HL-60 (cell line): ENCODE measurements around the gene CEP164.

Experiments
- TF ChIP-seq, protein P1 (sequence below): IDR thresholded peaks from one replicate; pipeline ENCODE4 v1.5.1; 2011; ENCODE audit warnings: low read length, control low read depth, inconsistent platforms; ENCODE audit not compliant: insufficient read depth
- TF ChIP-seq, protein P2 (sequence below): IDR thresholded peaks from 2 replicates; pipeline ENCODE4 v1.6.1; 2012; ENCODE audit warnings: low read depth; ENCODE audit not compliant: insufficient replicate concordance

DNA sequence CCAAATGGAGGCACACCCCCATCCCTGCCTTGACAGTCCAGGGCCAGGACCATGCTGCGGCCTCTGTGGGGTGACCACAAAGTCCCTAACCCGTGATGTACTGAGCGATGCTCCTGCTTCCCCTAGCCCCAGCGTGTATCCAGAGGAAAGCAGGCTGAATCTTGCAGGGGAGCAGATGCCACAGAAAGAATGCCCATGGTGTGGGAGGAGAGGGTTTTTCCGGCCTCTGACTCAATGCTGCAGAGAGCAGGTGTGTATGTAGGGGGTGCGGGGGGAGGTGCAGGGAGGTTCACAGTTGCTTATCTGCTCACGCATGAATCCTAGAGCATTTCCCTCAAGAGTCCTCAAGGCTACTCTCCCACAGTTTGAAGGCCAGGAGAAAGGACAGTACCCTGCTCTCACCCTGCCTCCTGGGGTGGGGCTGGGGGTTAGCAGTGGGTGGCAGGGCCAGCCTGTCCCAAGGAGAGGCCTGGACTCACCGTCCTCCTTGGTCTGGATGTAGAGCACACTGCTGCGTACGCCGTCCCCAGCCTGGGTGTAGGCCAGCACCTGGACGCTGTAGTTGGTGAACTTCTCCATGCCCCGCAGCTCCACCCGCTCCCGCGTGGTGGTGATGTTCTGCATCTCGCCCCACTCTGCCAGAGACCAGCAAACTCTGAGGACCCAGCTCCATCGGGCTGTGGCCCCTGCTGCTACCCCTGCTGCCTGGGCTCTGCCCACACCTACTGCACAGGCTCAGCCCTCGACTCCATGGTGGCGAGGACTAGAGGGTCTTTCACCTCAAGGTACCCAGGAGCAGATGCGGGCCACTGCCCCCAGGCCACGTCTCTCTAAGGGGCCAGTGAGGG, 130.8 kb downstream of the CEP164 start:
- TF ChIP-seq, protein P1, sequence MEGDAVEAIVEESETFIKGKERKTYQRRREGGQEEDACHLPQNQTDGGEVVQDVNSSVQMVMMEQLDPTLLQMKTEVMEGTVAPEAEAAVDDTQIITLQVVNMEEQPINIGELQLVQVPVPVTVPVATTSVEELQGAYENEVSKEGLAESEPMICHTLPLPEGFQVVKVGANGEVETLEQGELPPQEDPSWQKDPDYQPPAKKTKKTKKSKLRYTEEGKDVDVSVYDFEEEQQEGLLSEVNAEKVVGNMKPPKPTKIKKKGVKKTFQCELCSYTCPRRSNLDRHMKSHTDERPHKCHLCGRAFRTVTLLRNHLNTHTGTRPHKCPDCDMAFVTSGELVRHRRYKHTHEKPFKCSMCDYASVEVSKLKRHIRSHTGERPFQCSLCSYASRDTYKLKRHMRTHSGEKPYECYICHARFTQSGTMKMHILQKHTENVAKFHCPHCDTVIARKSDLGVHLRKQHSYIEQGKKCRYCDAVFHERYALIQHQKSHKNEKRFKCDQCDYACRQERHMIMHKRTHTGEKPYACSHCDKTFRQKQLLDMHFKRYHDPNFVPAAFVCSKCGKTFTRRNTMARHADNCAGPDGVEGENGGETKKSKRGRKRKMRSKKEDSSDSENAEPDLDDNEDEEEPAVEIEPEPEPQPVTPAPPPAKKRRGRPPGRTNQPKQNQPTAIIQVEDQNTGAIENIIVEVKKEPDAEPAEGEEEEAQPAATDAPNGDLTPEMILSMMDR: no peak
- TF ChIP-seq, protein P2, sequence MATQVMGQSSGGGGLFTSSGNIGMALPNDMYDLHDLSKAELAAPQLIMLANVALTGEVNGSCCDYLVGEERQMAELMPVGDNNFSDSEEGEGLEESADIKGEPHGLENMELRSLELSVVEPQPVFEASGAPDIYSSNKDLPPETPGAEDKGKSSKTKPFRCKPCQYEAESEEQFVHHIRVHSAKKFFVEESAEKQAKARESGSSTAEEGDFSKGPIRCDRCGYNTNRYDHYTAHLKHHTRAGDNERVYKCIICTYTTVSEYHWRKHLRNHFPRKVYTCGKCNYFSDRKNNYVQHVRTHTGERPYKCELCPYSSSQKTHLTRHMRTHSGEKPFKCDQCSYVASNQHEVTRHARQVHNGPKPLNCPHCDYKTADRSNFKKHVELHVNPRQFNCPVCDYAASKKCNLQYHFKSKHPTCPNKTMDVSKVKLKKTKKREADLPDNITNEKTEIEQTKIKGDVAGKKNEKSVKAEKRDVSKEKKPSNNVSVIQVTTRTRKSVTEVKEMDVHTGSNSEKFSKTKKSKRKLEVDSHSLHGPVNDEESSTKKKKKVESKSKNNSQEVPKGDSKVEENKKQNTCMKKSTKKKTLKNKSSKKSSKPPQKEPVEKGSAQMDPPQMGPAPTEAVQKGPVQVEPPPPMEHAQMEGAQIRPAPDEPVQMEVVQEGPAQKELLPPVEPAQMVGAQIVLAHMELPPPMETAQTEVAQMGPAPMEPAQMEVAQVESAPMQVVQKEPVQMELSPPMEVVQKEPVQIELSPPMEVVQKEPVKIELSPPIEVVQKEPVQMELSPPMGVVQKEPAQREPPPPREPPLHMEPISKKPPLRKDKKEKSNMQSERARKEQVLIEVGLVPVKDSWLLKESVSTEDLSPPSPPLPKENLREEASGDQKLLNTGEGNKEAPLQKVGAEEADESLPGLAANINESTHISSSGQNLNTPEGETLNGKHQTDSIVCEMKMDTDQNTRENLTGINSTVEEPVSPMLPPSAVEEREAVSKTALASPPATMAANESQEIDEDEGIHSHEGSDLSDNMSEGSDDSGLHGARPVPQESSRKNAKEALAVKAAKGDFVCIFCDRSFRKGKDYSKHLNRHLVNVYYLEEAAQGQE: no peak
